SH-SY5Y (cell line): Measurements from ENCODE around the gene CTTNBP2NL.

Experiments used
- GATA2 ChIP-seq: IDR thresholded peaks from 2 replicates; pipeline ENCODE4 v1.6.1; 2011; ENCODE audit warnings: mild to moderate bottlenecking, low read depth, low read length
- GATA3 ChIP-seq: IDR thresholded peaks from 2 replicates; pipeline ENCODE4 v1.6.1; 2011; ENCODE audit warnings: low read depth, mild to moderate bottlenecking, low read length, moderate library complexity

GRCh38 chr1:112462953-112463279 lies 66.9 kb downstream of the CTTNBP2NL start:
- TF ChIP-seq GATA2 (no peak), GATA3 (no peak)
